Spleen (tissue), 7 donors: ENCODE results near the gene SLC2A11.

Source experiments
- CTCF ChIP-seq, 11 experiments: fragments of 200-600 bp in 7 of 11; fragments of 450-650 bp in 4 of 11; sonication (generic) in 4 of 11; IDR thresholded peaks in 8 of 11; conservative IDR thresholded peaks in 3 of 11; 1 replicate in 7 of 11; 2 replicates in 4 of 11; pipeline versions ENCODE4 v1.4.0 to v1.8.0; 2016 to 2021; ENCODE audit warnings: antibody characterized with exemption in 11 of 11, inconsistent platforms in 4 of 11, mild to moderate bottlenecking in 1 of 11
- POLR2A ChIP-seq, 3 donors: fragments of 450-650 bp; IDR thresholded peaks; one replicate each; pipeline ENCODE4 v1.5.1; 2017; ENCODE audit warnings: antibody characterized with exemption in 3 of 3, mild to moderate bottlenecking in 1 of 3
- POLR2AphosphoS5 ChIP-seq, 3 donors: sonication (generic); formaldehyde crosslinking; IDR thresholded peaks; one replicate each; pipeline ENCODE4 v1.5.1; 2017; ENCODE audit warnings: antibody characterized with exemption in 3 of 3
- donor health status: DM: no; HTN: no; CAD: no; lungs with moderate emphysema.
- donor health status: DM: no; HTN: no; CAD: no.
- donor health status: DM: no; HTN: no; CAD: no.

- TF ChIP-seq CTCF (IDR thresholded peaks at IDR 0.05 in 8 of 11, conservative IDR thresholded peaks at IDR 0.05 in 3 of 11) (no peak), POLR2A (IDR thresholded peaks at IDR 0.05) (no peak), POLR2AphosphoS5 (IDR thresholded peaks at IDR 0.05) (no peak)
These were observed 39.6 kb downstream of the SLC2A11 start for GRCh38 chr22:23897320-23897719.
